Glutamatergic neuron (in vitro differentiated cells): ENCODE measurements around the gene SPSB3. TPM values are rescaled to one million over a fixed set of nuclear protein-coding genes. Genes with fewer than 3 reads are reported as not detected.
A peak's percentile ranks its signal among the peaks of the same experiment; 100 is the strongest.

Source experiments
- DNase-seq: peaks from one replicate; pipeline ENCODE4 v3.0.0; 2022
- H3K27ac Mint-ChIP-seq: one replicate; pipeline ENCODE4 v1.8.0; 2020; ENCODE audit warnings: mild to moderate bottlenecking, mixed read lengths, inconsistent platforms; ENCODE audit not compliant: unreplicated experiment
- H3K27me3 Mint-ChIP-seq: one replicate; pipeline ENCODE4 v1.8.0; 2020; ENCODE audit warnings: mild to moderate bottlenecking, moderate library complexity, mixed read lengths, inconsistent platforms; ENCODE audit not compliant: unreplicated experiment
- H3K36me3 Mint-ChIP-seq: one replicate; pipeline ENCODE4 v1.8.0; 2020; ENCODE audit warnings: mild to moderate bottlenecking, mixed read lengths, inconsistent platforms; ENCODE audit not compliant: unreplicated experiment
- H3K4me1 Mint-ChIP-seq: one replicate; pipeline ENCODE4 v1.8.0; 2020; ENCODE audit warnings: mild to moderate bottlenecking, low read depth, mixed read lengths, inconsistent platforms; ENCODE audit not compliant: unreplicated experiment
- H3K4me3 Mint-ChIP-seq: one replicate; pipeline ENCODE4 v1.8.0; 2020; ENCODE audit warnings: mild to moderate bottlenecking, mixed read lengths, inconsistent platforms; ENCODE audit not compliant: unreplicated experiment
- H3K9me3 Mint-ChIP-seq: one replicate; pipeline ENCODE4 v1.8.0; 2020; ENCODE audit warnings: mild to moderate bottlenecking, moderate library complexity, mixed read lengths, inconsistent platforms; ENCODE audit not compliant: unreplicated experiment
- total RNA-seq: library from RNA; stranded (reverse); fragmentation: NEBNext Ultra II Directional; extraction: Animal tissue kit (Norgen Biotek cat#: 25700); gene quantifications from one replicate; pipeline ENCODE4 v1.2.1, GENCODE V29; 2021; ENCODE audit not compliant: unreplicated experiment
- TF ChIP-seq, protein P1 (sequence below): fragments of 200-600 bp; sonication (generic); IDR thresholded peaks from one replicate; pipeline ENCODE4 v1.5.0; 2021; ENCODE audit not compliant: partially characterized antibody, unreplicated experiment

Gene SPSB3
- total RNA-seq, 1 donor from 2014 or later, result 80.4 TPM

DNA sequence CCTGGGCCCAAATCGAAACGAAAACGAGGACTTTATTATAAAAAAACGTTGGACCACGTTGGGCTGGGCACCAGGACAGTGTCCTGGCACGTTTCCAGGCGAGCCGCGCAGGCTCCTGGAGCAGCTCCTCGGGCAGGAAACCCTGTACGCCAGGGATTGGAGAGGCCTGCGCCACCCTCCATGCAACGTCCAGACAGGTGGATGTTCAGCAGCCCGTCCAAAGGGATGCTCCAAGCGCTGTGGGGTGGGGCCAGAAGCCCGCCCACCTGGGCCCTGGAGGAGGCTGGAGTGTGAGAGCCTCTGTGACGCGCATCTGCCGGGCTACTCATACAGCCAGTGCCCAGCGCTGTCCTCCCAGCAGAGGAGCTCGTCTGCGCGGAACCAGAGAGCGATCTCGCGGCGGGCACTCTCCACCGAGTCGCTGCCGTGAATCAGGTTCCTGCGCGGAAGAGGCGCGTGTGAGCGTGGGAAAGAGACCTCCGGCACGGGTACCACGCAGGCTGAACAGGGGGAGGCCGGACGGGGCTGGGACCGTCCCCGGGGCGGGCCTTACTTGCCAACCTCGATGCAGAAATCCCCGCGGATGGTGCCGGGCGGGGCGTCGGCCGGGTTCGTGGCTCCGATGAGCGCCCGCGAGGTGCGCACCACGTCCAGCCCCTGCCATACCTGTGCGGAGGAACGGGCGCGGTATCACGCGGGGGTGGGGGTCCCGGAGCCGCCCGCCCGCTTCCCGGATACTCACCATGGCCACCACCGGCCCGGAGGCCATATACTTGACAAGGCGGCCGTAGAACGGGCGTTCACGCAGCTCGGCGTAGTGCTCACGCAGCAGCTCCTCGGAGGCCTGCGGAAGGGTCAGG lies 11.8 kb downstream of the SPSB3 start:
- Mint-ChIP-seq H3K4me3 (peak overlapping the region; percentile 93), H3K36me3 (no peaks in the 10 kb centered on the region), H3K27me3 (peaks cover 15% of the 10 kb centered on the region), H3K4me1 (peaks cover 7% of the 10 kb centered on the region), H3K27ac (peak overlapping the region; percentile 90), H3K9me3 (peaks cover 18% of the 10 kb centered on the region)
- DNase-seq, result peak; percentile 72
- TF ChIP-seq, protein P1, sequence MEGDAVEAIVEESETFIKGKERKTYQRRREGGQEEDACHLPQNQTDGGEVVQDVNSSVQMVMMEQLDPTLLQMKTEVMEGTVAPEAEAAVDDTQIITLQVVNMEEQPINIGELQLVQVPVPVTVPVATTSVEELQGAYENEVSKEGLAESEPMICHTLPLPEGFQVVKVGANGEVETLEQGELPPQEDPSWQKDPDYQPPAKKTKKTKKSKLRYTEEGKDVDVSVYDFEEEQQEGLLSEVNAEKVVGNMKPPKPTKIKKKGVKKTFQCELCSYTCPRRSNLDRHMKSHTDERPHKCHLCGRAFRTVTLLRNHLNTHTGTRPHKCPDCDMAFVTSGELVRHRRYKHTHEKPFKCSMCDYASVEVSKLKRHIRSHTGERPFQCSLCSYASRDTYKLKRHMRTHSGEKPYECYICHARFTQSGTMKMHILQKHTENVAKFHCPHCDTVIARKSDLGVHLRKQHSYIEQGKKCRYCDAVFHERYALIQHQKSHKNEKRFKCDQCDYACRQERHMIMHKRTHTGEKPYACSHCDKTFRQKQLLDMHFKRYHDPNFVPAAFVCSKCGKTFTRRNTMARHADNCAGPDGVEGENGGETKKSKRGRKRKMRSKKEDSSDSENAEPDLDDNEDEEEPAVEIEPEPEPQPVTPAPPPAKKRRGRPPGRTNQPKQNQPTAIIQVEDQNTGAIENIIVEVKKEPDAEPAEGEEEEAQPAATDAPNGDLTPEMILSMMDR, result no peak

DNA sequence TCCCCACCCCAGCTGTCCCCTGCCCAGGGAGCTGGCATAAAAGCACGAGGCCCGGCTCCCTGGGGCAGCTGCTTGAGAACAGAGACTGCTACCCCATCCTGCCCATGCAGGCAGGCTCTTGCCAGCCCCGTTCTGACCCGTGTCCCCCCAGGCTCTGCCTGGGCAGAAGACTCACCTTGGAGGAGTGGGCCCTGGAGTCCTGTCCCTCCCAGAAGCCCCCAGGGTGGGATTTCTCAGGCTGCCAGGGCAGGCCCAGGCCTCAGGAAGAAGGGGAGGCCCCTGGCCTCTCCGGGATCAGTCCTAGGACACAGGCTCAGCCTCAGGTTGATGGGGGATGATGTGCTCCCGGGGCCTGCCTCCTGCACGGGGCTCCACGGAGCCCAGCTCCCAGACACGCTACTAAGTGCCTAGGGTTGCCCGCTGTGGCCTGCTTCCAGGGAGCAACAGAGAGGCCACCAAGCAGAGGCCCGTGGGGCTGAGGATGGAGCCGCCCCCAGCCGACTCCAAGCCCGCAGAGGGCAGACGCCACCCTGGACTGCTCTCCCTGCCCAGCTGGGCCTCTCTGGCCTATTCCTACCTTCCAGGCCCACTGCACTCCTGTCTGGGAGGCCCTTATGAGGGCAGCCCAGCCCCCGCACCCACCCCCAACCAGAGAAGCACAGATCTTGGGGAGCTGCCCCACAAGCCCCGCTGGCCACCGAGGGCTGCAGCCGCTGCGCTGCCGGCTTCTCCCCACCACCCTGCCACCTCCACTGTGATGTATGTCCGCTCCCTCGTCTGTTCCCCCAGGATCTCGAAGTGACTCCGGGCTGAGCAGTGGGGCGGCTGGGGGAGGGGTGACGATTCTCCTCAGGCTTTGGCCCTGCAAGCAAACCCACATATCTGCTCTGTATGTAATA lies 12.7 kb downstream of the SPSB3 start:
- no peak for DNase-seq
- Mint-ChIP-seq H3K27me3 (peaks cover 15% of the 10 kb centered on the region), H3K27ac (peak overlapping the region; percentile 90), H3K9me3 (peaks cover 18% of the 10 kb centered on the region), H3K4me1 (peaks cover 4% of the 10 kb centered on the region), H3K36me3 (no peaks in the 10 kb centered on the region), H3K4me3 (peak overlapping the region; percentile 93)
- TF ChIP-seq, protein P1, result no peak

DNA sequence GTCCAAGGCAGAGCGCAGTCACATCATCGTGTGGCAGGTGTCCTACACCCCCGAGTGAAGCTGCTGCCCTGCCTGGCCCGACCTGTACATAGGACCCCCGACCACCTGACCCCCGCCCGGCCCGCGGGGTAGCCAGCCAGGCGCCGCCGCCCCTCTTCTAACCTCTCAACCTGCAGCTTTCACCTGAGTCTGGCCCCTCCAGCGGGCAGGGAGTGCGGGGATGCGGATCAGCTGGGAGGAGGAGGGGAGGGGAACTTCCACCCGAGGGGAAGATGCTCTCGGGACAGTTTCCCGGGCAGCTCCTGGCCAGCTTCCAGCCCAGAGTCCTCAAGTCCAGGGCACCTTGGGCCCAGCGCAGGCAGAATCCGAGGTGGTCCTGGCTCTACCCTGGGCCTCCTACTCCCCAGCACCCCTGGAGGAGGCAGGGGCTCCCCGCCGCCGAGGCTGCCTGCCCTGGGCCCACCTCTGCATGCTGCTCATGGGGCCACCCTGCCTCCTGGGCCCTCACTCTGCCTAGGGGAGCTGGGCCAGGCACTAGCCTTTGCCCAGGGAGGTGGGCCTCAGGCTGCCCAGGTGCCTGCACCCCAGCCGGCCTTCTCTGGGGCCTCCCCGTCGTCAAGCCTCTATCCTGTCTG lies 13.5 kb downstream of the SPSB3 start:
- peaks cover 18% of the 10 kb centered on the region for H3K9me3 Mint-ChIP-seq
- H3K27ac Mint-ChIP-seq, result no peak overlapping the region
- TF ChIP-seq, protein P1, result no peak
- no peak overlapping the region for H3K4me3 Mint-ChIP-seq
- peaks cover 15% of the 10 kb centered on the region for H3K27me3 Mint-ChIP-seq
- DNase-seq, result no peak
- H3K4me1 Mint-ChIP-seq, result peaks cover 4% of the 10 kb centered on the region
- H3K36me3 Mint-ChIP-seq, result no peaks in the 10 kb centered on the region

DNA sequence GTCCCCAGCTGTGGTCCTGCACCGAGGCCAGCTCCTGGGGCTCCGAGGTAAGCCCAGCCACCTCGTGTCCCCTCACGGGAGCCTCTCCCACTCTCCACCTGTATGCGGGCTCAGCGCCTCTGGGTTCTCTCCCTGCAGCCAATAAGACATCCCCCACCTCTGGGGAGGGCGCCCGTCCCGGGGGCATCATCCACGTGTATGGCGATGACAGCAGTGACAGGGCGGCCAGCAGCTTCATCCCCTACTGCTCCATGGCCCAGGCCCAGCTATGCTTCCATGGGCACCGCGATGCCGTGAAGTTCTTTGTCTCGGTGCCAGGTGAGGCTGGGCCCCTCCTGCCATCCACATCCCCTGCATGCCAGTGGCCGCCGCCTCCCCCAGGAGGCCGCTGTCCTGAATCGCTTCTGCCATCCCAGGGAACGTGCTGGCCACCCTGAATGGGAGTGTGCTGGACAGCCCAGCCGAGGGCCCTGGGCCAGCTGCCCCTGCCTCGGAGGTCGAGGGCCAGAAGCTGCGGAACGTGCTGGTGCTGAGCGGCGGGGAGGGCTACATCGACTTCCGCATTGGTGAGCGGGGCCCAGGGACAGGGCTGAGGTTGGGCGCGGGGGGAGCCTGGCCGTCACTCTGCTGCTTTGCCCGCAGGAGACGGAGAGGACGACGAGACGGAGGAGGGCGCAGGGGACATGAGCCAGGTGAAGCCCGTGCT lies 14.2 kb downstream of the SPSB3 start:
- no peaks in the 10 kb centered on the region for H3K36me3 Mint-ChIP-seq
- H3K27me3 Mint-ChIP-seq, result peaks cover 15% of the 10 kb centered on the region
- H3K9me3 Mint-ChIP-seq, result peaks cover 18% of the 10 kb centered on the region
- no peak for DNase-seq
- H3K27ac Mint-ChIP-seq, result no peak overlapping the region
- no peak overlapping the region for H3K4me3 Mint-ChIP-seq
- TF ChIP-seq, protein P1, result no peak
- peaks cover 4% of the 10 kb centered on the region for H3K4me1 Mint-ChIP-seq
